K562 (cell line): ENCODE results near the gene MAPK1IP1L. TPM values are rescaled to one million over a fixed set of nuclear protein-coding genes. Genes with fewer than 3 reads are reported as not detected.

Experiments
- ATF4 ChIP-seq: fragments of 450-650 bp; formaldehyde crosslinking; IDR thresholded peaks from 2 replicates; pipeline ENCODE4 v1.4.0; 2022; ENCODE audit warnings: mild to moderate bottlenecking, moderate library complexity
- CBX3 ChIP-seq, 2 experiments: IDR thresholded peaks; 1 replicate in 1 of 2; 2 replicates in 1 of 2; pipeline ENCODE4 v1.6.1; 2012; ENCODE audit warnings: inconsistent platforms in 2 of 2, low read length in 2 of 2, borderline replicate concordance in 1 of 2, control low read depth in 1 of 2
- CHD1 ChIP-seq: fragments of 200-600 bp; sonication (generic); IDR thresholded peaks from one replicate; pipeline ENCODE4 v1.6.1; 2012; ENCODE audit warnings: mild to moderate bottlenecking, moderate library complexity, low read length, inconsistent platforms
- FOXO4 ChIP-seq: fragments of 450-650 bp; formaldehyde crosslinking; IDR thresholded peaks from 2 replicates; pipeline ENCODE4 v1.4.0; 2020; ENCODE audit warnings: mild to moderate bottlenecking, moderate library complexity
- GABPB1 ChIP-seq: sonication (generic); formaldehyde crosslinking; IDR thresholded peaks from 2 replicates; pipeline ENCODE4 v1.8.0; 2022; ENCODE audit warnings: mild to moderate bottlenecking, missing genetic modification reagents
- GATAD2B ChIP-seq: fragments of 450-650 bp; IDR thresholded peaks from 2 replicates; pipeline ENCODE4 v1.6.1; 2017; ENCODE audit warnings: mild to moderate bottlenecking, borderline replicate concordance
- ILF3 ChIP-seq: fragments of 450-650 bp; IDR thresholded peaks from 2 replicates; pipeline ENCODE4 v1.6.1; 2018; ENCODE audit warnings: antibody characterized with exemption, mild to moderate bottlenecking, moderate library complexity, borderline replicate concordance
- LCOR ChIP-seq: sonication (generic); formaldehyde crosslinking; IDR thresholded peaks from 2 replicates; pipeline ENCODE4 v1.8.0; 2022; ENCODE audit warnings: mild to moderate bottlenecking, missing genetic modification reagents
- MITF ChIP-seq: IDR thresholded peaks from 2 replicates; pipeline ENCODE4 v1.6.1; 2014; ENCODE audit warnings: antibody characterized with exemption
- NCOR1 ChIP-seq: fragments of 450-650 bp; IDR thresholded peaks from 2 replicates; pipeline ENCODE4 v1.6.1; 2016; ENCODE audit warnings: mild to moderate bottlenecking, moderate library complexity
- NR2F6 ChIP-seq: fragments of 450-650 bp; formaldehyde crosslinking; IDR thresholded peaks from 2 replicates; pipeline ENCODE4 v1.4.0; 2020; ENCODE audit warnings: mild to moderate bottlenecking
- RB1 ChIP-seq: fragments of 450-650 bp; IDR thresholded peaks from 2 replicates; pipeline ENCODE4 v1.6.1; 2017; ENCODE audit warnings: low read depth, mild to moderate bottlenecking
- RBM25 ChIP-seq: fragments of 200-400 bp; formaldehyde crosslinking; IDR thresholded peaks from 2 replicates; pipeline ENCODE4 v1.6.1; 2018; ENCODE audit warnings: low read length, low read depth, moderate library complexity; ENCODE audit not compliant: severe bottlenecking
- RFX5 ChIP-seq: IDR thresholded peaks from 2 replicates; pipeline ENCODE4 v1.6.1; 2011; ENCODE audit warnings: low read depth, mild to moderate bottlenecking, improper control_type of control experiment, low read length
- SIRT6 ChIP-seq: IDR thresholded peaks from one replicate; pipeline ENCODE4 v1.6.1; 2012; ENCODE audit warnings: low read depth, mild to moderate bottlenecking, control low read depth, inconsistent platforms, low read length, moderate library complexity
- THRA ChIP-seq: fragments of 450-650 bp; IDR thresholded peaks from 2 replicates; pipeline ENCODE4 v1.6.1; 2017; ENCODE audit warnings: mild to moderate bottlenecking, moderate library complexity
- THRB ChIP-seq: fragments of 450-650 bp; formaldehyde crosslinking; conservative IDR thresholded peaks from 2 replicates; pipeline ENCODE4 v1.4.0; 2022; ENCODE audit warnings: mild to moderate bottlenecking, missing genetic modification characterization
- ZNF184 ChIP-seq: sonication (generic); formaldehyde crosslinking; IDR thresholded peaks from 2 replicates; pipeline ENCODE4 v1.5.0; 2020; ENCODE audit warnings: missing genetic modification reagents
- ZNF263 ChIP-seq: sonication (generic); formaldehyde crosslinking; IDR thresholded peaks from 2 replicates; pipeline ENCODE4 v1.8.0; 2022; ENCODE audit warnings: mild to moderate bottlenecking, missing genetic modification reagents, borderline replicate concordance
- ZNF347 ChIP-seq: fragments of 450-650 bp; formaldehyde crosslinking; IDR thresholded peaks from 2 replicates; pipeline ENCODE4 v1.4.0; 2020; ENCODE audit warnings: low read depth, mild to moderate bottlenecking, moderate library complexity
- ZNF707 ChIP-seq: fragments of 250-450 bp; sonication (Bioruptor Pico); conservative IDR thresholded peaks from 2 replicates; pipeline ENCODE4 v1.8.0; 2022; ENCODE audit warnings: inconsistent platforms, mild to moderate bottlenecking, moderate library complexity
- ZNF764 ChIP-seq: fragments of 250-450 bp; sonication (Bioruptor Pico); IDR thresholded peaks from 2 replicates; pipeline ENCODE4 v1.4.0; 2020; ENCODE audit warnings: low read depth, mild to moderate bottlenecking, moderate library complexity
- ZNF79 ChIP-seq: fragments of 250-450 bp; sonication (Bioruptor Pico); IDR thresholded peaks from 2 replicates; pipeline ENCODE4 v1.4.0; 2020; ENCODE audit warnings: low read depth, mild to moderate bottlenecking, moderate library complexity
- polyA plus RNA-seq, 8 experiments: library from polyadenylated mRNA; depleted of rRNA in 4 of 8; stranded (reverse) in 5 of 8; unstranded in 3 of 8; fragments of >200 nt; fragmentation: Nextera tagmentation in 2 of 8; fragmentation: Illumina TruSeq in 1 of 8; extraction: Ambion mirVana in 2 of 8; extraction: Trizol in 1 of 8; gene quantifications; 2 replicates each; pipeline versions ENCODE4 v1.2.1 to v1.2.3, GENCODE V29; 2011 to 2014; ENCODE audit warnings: inconsistent platforms in 1 of 8, missing spikeins in 1 of 8
- total RNA-seq, 7 experiments: library from RNA; depleted of rRNA in 6 of 7; stranded (reverse); fragments of >200 nt in 6 of 7; fragmentation: Illumina TruSeq in 2 of 7; extraction: Trizol in 2 of 7; gene quantifications; 2 replicates each; pipeline versions ENCODE4 v1.2.1 to v1.2.3, GENCODE V29; 2011 to 2021; ENCODE audit warnings: low replicate concordance in 1 of 7

MAPK1IP1L gene
- total and polyA plus RNA-seq, 9 of the 15 experiments (the other 6 are each of a cell fraction or from before 2014, with no cell fraction given): 32.7 to 99.4 (median 49.8) TPM

- TF ChIP-seq NR2F6: no peak
- no peak; a peak in 1 of 3 replicates for TF ChIP-seq CBX3 (IDR thresholded peaks at IDR 0.05; ENCODE audit: borderline replicate concordance in 1 of 2, low read length in 2 of 2)
- peak; percentile 98 for TF ChIP-seq RB1
- no peak for TF ChIP-seq CHD1
- no peak for TF ChIP-seq FOXO4
- no peak for TF ChIP-seq ZNF707
- no peak for TF ChIP-seq MITF
- TF ChIP-seq LCOR (CRISPR knock-in tag): peak; percentile 63
- TF ChIP-seq ILF3: no peak
- TF ChIP-seq ZNF347 (CRISPR knock-in tag): no peak
- TF ChIP-seq RFX5: no peak
- TF ChIP-seq GATAD2B: no peak
- TF ChIP-seq ZNF263 (CRISPR knock-in tag): 0 out of 2 replicates have a peak, but pooled peaks have one; percentile 49
- no peak for TF ChIP-seq THRA
- no peak for TF ChIP-seq RBM25
- no peak for TF ChIP-seq ZNF184 (CRISPR knock-in tag)
- no peak for TF ChIP-seq ZNF79 (CRISPR knock-in tag)
- no peak for TF ChIP-seq THRB
- TF ChIP-seq NCOR1: peak; percentile 38
- peak; percentile 67; the same call in 1 of the 2 replicates for TF ChIP-seq GABPB1 (CRISPR knock-in tag)
- TF ChIP-seq ATF4 (CRISPR knock-in tag): no peak
- TF ChIP-seq ZNF764 (CRISPR knock-in tag): no peak
- TF ChIP-seq SIRT6: no peak
Observed at GRCh38 chr14:55026793-55027561, 24.5 kb upstream of the MAPK1IP1L start, which contains the start of the genes SOCS4 and WDHD1 (continued).
